Stimulated activated CD4-positive, alpha-beta T cell treated with anti-CD3 and anti-CD28 coated beads, TNF-alpha, amount 100 ng/mL, for 4 hours (primary cell): ENCODE measurements around the gene PIK3R5.
"Not testable (repeated sequence)": the region's sequence is repeated elsewhere in the genome, so short reads cannot be mapped to it uniquely, and the experiment has no call there.

Experiments used
- DNase-seq, 3 experiments: peaks; one replicate each; pipeline ENCODE4 v3.0.0-alpha.2; 2020; ENCODE audit warnings: low read depth in 3 of 3

PIK3R5 gene

DNA sequence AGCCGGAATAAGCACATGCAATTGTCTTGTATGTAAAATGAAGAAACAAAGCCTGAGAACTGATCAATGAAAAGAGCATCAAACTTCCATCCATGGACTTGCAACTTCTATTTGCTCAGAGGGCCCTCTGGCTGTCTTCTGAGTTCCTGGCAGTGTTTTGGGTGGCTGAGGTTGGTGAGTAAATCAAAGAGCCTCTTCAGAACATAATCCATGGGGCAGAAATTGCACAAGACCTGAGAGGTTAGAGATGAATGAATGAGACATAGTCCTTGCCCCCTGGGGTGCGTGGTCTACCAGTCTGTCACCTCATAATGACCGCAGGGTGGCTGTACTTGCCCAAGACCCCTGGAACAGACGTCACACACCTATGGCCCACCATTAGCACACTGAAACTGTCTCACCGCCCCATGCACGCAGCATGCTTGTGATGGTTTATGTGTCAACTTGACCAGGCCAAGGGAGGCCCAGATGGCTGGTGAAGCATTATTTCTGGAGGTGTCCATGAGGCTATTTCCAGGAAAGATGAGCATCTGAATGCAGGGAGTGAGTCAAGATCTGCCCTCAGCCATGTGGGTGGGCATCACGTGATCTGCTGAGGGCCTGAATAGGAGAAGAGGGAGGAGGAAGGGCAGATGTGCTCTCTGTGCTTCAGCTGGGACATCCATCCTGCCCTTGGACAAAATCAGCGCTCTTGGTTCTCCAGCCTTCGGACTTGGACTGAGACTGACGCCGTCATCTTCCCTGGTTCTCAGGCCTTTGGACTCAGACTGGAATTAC is 106.3 kb downstream of the PIK3R5 start:
- no peak for DNase-seq

DNA sequence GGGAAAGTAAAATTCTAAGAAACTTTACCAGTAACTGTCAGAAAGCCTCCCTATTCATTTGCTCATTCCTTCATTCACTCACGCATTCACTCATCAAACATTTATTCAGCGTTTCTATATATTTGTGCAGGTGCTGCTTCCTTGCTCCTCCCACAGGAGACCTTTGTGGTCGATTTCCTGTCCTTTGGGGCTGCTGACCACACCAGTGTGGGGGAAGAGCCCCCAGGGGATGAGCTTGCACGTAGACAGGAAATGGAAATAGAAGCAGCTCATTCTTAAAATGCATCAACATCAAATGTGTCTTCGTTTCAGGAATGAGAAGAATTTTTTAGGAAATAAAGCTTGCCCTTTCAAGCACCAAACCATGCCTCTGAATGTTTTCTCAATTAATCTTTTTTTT is 107.6 kb downstream of the PIK3R5 start:
- no peak for DNase-seq

DNA sequence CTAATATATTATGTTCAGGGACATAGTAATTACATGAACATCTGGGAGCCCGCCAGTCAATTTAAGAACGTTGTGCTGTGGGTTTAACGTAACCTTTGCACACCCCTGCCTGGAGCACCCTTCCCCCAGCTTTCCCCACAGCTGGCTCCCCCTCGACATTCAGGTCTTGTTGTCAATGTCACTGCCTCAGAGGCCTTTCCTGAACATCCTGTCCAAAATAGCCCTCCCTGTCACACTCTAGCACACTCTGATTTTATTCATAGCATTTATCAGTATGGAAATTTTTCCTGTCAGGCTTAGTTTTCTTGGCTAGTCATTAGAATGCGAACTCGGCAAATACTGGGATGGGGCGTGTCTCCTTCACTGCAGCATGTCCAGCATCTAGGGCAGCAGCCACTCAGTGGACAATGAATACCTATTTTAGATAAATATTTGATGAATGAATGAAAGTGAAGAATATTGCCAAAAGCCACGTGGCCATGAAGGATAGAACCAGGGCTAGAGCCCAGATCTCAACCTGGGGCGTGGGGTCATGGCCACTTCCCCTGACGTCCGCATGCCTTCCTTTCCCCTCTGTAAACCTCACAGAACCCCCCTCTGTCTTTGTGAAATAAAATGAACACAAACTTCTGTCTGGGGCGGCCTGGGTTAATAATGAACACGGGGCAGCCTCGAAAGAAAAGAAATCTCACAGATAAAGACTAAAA is 108.5 kb downstream of the PIK3R5 start:
- DNase-seq = no peak

DNA sequence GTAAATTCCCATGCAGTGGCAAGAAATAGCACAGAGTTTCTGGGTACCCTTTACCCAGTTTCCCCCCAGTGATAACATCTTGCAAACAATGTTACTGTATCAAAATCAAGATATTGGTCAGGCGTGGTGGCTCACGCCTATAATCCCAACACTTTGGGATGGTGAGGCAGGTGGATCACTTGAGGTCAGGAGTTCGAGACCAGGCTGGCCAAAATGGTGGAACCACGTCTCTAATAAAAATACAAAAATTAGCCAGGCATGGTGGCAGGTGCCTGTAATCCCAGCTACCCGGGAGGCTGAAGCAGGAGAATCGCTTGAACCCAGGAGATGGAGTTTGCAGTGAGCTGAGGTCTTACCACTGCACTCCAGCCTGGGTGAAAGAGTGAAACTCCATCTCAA is 109.3 kb downstream of the PIK3R5 start:
- not testable (repeated sequence) for DNase-seq

DNA sequence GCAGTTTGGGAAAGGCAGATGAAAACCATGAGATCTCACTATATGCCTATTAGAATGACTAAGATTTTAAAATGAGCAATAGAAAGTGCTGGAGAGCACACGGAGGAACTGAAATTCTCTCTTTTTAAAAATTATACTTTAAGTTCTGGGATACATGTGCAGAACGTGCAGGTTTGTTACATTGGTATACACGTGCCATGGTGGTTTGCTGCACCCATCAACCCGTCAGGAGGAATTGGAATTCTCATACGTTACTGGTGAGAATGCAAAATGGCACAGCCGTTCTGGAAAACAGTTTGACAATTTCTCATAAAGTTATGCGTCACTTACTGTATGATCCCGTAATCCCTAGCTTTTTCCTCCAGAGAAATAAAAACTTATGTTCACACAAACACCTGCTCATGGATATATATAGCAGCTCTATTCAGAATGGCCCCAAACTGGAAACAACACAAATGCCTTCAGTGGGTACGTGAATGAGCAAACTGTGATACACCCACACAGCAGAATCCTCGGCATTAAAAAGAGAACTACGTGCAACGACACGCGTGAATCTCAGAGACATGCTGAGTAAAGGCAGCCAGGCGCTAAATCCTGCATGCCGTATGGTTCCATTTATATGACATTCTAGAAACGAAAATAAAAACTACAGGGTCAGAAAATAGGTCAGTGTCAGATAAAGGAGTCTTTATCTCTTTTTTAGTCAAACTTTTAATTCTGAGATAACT is 109.9 kb downstream of the PIK3R5 start:
- DNase-seq = no peak

DNA sequence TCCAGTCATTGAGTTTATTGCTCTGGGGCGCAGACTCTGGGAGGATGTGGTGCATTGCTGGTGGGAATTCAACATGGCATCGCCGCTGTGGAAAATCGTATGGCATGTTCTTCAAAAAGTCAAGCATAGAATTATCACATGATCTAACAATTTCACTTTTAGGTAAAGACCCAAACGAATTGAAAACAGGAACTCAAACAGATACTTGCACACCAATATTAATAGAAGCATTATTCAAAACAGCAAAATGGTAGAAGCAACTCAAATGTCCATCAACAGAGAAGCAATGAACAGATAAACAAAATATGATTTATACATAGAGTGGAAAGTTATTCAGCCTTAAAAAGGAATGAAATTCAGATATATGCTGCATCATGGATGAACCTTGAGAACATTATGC is 113.9 kb downstream of the PIK3R5 start:
- DNase-seq = no peak

DNA sequence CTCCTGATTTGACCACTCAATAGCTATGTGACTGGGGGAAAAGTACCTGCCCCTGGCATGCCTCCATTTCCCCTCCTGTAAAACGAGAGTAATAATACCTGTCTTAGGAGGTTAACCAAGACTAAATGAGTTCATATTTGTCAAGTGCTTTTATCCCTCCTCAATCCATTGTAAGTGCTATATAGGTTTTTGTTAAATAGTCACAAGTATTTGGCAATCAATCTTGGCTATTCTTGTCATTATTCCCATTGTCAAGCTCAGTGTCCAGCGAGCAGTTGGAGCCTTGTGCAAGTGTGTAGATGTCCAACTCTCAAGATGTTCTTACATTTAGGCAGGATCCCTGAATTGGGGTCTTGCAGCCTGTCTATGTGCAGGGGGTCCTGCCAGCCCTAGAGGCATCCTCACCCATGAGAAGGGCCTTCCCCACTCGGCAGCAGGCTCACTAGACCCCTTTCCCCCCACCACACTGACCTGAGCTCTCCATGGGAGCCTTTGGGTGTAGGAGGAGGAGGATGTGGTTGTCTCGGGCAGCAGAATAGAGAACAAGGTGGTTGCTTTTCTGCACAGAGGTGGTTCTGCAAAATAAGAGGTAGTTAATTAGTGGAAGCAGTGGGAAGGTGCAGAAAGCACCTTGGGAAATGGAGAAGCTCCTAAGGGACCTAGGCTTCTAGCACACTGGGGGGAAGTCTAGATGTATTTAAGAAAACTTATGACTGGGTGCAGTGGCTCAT is 116.0 kb downstream of the PIK3R5 start:
- DNase-seq = no peak

DNA sequence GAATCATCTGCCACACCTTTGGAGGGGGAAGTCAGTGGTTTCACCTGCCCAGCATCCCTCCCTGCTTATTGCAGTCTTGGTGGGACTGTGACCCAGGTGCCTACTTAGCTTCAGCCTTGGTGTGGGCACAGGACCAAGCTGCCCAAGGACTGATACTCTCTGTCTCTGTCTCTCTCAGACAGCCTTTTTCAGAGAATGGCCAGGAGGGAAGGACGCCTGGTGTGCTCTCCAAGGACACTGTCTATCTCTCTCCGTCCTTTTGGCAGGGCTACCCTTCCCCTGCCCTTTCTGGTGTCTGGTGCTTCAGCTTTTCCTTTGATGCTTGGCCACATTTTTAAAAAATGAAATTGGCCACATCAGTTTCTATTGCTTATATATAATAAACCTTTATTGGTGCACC is 117.6 kb downstream of the PIK3R5 start:
- no peak for DNase-seq

DNA sequence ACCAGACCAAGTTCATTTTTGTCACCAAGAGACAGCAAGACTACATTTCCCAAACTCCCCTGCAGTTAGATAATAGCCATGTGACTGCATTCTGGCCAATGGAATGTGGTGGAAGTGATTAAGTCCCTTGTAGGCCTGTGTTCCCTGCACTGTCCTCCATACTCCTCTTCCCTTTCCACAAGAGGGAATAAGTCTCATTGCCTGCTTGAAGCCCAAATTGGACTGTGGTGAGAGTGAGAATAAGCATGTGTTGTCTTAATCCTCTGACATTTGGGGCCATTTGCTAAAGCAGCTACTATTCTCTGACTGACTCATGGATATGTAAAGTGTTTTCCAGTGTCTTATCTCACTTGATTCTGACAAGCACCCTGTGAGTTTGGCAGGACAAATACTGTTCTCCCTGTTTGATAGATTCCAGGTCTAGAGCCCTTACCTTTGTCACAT is 118.7 kb downstream of the PIK3R5 start:
- no peak for DNase-seq

DNA sequence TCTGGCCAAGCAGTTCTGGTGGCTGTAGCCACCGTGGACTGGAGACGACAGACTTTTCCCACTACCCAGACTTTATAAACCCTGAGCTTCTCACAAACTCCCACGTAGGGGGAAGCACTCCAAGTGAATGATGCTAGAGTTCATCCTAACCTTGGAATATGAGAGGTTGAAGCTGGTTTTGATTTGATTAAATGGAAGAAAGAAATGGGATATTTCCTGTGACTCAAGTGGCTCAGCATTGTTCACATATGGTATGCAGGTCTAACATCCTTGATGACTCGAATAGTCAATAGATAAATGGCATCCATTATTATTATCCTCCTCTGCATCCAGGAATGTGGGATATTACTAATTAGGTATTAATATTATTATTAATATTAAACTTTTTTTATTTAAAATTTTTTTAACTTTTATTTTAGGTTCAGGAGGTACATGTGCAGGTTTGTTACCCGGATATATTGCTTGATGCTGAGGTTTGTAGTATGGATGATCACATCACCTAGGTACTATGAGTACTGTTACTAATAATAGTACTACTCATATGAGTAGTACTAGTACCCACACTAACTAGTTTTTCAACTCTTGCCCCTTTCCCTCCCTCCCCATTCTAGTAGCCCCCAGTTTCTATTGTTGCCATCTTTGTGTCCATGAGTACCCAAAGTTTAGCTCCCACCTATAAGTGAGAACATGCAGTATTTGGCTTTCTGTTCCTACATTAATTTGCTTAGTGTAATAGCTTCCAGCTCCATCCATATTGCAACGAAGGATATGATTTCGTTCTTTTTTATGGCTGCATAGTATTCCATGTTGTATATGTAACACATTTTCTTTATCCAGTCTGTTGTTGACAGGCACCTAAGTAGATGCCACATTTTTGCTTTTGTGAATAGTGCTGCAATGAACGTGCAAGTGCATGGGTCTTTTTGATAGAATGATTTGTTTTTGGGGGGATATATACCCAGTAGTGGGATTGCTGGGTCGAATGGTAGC is 121.0 kb downstream of the PIK3R5 start:
- DNase-seq = no peak

DNA sequence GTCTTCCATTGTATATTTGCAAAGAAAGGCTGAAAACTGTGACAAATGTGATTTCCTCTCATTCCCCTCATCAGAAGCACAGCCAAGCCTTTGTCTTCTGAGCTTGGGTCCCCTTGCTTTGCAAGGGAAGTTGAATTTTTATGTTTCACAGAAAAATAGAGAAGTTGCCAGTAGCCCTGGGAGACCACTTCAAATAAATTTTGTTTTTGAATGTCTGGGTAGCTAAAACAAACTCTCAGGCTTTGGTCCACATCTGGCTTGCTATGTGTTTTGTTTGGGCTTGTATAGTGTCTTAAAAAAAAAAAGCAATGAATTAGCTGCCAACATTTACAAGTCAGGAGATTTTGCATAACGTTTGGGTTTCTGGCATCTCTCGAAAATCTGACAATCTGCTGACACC is 122.2 kb downstream of the PIK3R5 start:
- DNase-seq = no peak

DNA sequence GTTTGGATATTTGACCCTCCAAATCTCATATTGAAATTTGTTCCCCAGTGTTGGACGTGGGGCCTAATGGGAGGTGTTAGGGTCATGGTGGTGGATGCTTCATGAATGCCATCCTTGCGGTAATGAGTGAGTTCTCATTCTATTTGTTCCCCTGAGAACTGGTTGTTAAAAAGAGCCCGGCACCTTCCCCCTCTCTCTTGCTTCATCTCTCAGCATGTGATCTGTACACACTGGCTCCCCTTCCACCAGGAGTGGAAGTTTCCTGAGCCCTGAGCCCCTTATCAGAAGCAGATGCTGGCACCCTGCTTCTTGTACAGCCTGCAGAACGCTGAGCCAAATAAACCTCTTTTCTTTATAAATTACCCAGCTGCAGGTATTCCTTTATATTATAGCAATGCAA is 123.7 kb downstream of the PIK3R5 start:
- no peak for DNase-seq

DNA sequence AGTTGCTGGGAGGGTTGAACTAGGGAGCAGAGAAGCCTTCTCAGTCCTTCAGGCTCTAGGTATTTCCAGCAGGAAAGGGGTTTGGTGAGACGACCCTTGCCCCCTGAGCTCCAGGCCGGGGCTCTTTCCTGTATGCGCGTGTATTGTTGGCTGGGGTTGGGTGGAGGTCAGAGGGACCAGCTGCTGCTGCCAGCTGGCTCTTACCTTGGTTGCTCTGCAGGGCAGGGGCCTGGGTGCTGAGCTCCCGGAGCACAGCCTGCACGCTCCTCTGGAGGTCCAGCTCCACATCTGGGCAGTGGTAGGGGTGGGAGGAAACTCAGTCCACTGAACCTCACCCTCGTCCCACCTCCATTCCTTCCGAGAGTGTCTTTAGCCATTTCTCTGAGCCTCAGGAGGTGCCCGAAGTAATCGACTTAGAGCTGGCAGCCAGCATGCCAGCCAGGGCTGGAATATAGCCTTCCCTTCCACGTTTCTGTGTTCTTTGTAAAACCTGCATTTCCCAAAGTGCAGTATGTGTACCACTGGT is 126.0 kb downstream of the PIK3R5 start:
- DNase-seq = no peak

DNA sequence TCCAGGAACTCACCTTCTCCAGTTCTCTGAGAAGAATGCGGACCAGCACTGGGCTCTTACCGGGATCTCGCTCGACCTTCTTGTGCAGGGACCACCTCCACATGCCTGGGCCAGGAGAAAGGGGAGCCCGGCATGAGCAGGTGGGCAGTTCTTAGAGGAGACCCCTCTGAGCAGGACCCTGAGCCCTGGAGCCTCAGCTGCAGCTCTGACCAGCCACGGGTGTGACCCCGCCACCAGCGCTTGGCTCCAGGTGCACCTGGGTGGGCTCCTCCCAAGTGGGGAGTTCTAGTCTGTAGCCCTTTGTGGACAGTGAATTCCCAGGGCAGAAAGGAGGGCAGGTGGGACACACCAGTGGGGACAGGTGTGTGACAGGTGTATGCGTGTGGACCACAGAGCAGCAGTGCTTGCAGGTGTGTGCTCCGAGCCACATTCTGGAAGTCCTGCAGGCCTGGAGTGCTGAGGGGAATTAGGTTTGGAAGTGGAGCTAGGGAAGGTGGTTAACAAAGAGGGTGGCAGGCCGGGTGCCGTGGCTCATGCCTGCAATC is 126.9 kb downstream of the PIK3R5 start:
- DNase-seq = no peak

DNA sequence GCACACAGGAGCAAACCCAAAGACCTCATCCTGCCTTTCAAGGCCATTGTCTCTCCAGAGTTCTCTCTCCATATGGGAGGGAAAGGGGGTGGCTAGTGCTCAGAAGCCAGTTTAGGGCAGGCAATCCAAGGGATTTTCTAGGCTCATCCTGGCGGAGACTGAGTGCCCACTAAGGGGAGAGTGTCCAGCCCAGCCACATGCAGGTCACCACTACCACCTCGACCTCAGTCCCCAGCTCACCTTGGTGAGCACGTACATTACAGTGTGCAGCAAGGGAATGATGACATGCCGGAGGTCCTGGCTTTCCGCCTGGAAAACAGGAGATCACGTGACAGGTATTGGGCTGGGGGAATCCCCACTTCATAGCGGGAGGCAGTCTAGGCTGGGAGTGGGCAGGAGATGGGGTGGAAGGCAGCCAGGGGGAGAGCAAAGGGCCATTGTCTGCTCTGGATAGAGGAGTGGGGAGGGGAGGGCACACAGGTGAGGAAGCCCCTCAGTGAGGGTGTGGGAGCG is 127.9 kb downstream of the PIK3R5 start:
- DNase-seq = no peak

DNA sequence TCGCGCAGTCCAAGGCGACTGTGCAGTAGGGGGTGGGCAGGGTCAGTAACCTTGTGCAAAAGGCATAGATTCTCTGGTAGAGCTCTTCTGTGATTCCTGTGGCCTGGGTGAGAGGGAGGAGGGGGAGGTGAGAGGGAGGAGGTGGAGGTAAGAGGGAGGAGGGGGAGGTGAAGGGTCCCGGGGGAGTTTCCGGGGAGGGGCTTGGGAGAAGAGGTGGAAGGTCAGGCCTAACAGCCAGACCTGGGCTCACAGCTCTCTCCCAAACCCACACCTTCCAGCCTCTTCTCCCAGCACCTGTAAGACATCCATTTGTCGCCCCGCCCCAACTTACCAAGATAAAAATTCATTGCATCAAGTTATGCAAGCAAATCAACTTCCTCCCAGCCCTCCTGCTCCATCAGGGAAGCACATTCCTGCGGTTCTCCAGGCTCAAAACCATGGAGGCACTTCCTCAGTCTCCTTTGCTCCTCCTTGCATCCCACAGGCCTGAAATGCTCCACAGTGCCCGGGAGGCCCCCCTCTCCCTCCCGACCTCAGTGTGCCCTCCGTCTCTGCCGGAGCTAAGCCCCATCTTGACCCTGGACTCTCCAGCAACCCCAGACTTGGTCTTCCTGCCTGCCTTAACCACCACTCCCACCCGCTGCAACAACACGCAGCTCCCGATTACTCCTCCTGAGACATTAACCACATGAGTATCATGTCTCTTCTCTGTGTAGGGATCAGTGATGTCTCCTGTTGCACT is 128.5 kb downstream of the PIK3R5 start:
- DNase-seq = no peak

DNA sequence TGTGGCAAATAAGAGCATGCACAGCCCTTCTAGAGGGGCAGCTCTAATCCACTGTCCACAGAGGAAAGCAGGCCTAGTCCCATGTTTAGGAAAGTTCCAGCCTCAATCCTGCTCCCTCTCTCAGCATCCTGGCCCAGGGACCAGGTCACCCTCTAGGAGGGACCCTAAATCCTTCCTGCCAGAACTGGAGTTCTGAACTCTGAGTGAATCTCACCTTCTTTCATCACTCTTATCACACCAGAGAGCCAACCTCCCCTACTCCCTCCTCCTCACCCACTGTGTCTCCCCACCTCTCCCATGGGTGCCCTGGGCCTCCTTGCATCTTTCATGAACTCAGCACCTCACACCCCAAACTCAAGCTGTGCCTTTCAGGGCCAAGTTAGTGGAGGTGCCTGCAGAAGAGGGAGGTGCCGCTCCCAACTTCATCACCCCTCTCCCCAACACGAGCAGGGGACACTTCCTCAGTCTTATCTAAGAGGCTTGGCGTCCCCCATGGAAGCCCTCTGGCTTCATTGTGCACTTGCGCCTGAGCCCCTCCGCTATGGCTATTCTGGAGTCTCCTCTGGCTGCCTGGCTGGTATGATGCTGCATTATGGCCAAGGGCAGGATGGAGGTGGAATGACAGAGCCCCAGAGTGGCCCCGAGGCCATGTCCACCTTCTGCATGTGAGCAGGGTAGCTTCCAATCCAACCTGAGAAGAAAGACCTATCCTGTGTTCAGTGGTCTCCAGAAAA is 129.7 kb downstream of the PIK3R5 start:
- DNase-seq = no peak

DNA sequence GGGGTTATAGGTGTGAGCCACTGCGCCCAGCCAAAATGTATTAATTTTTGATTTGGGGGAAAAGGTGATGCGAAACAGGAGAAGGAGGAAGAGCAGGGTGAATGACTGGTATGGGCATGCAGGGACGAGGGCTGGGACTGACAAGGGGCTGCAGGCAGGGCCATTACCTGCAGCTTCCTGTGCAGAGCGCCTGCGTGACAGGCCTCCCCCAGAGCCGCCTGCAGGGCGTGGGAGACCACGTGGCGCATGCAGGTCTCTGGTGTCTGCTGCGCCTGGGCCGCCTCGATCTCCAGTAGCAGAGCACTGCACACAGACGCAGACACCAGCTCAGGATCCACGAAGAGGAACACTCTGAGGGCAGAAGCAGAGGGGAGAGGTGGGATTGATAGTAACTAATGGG is 130.4 kb downstream of the PIK3R5 start:
- DNase-seq = no peak
